Stimulated activated CD8-positive, alpha-beta memory T cell treated with anti-CD3 and anti-CD28 coated beads, Interleukin-4, amount 100 ng/mL, for 48 hours (primary cell): ENCODE measurements around the gene BAG3.
"Not testable (repeated sequence)": the region's sequence is repeated elsewhere in the genome, so short reads cannot be mapped to it uniquely, and the experiment has no call there.

ENCODE experiments used
- DNase-seq: peaks from one replicate; pipeline ENCODE4 v3.0.0-alpha.2; 2020

BAG3 gene

DNA sequence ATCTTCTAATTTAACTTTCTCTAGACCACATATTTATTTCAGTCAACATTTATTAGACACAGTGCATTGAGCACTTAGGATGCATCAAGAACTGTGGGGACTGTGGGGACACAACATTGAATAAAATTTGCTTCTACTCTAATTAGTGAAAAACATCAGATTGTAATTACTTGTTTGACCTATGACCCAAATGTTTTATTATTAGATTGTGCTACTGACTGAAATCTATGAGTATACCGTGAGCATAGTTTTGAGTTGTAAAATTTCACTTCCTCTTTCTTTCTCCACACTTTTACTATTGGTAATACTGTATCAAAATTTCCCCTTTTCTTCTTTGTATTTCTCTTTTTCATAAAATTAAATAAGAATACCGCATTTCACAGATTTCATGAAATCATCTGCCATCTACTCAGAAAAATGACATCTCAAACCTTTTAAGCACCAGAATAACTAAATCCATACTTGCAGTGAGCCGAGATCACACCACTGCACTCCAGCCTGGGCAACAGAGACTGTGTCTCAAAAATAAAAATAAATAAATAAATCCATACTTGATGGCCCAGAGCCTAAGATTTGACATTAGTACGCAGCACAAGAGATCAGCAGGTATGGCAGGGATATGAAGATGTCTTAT is 49.3 kb downstream of the BAG3 start:
- DNase-seq = no peak

DNA sequence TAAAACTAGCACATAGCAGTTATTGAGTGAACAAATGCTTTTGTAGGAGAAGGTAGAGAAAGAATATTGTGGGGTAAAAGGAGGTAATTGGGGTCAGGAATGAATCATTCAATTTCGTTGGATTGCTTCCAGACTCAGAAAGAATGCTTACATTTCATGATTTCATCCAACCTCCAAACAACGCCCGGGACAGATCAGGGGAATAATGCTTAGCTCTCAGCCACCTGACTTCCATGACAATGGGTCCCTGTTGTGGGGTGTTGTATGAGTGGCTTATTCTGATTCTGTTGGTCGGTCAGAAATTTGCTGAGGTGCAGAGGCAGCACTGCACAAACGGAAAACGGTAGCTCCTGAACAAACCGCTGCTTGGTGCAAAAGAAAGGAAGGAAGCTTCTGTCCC is 50.7 kb downstream of the BAG3 start:
- DNase-seq = no peak

DNA sequence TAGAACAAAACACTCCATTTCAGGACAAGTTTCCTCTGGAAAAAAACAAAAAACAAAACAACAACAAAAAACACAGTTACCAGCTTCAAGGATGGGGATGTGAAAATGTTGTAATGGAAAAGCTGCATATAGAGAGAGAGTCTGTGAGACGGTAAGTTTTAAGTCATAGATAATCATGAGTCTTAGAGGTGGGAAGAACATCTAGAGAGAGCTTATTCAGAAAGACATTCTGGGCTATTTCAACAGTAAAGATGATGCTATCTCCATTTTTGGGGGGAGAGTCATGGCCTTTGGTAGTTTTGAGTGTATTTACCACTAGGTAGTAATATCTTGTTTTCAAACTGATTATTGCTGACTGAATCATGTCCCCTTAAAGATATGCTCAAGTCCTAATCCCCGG is 51.4 kb downstream of the BAG3 start:
- DNase-seq = no peak

DNA sequence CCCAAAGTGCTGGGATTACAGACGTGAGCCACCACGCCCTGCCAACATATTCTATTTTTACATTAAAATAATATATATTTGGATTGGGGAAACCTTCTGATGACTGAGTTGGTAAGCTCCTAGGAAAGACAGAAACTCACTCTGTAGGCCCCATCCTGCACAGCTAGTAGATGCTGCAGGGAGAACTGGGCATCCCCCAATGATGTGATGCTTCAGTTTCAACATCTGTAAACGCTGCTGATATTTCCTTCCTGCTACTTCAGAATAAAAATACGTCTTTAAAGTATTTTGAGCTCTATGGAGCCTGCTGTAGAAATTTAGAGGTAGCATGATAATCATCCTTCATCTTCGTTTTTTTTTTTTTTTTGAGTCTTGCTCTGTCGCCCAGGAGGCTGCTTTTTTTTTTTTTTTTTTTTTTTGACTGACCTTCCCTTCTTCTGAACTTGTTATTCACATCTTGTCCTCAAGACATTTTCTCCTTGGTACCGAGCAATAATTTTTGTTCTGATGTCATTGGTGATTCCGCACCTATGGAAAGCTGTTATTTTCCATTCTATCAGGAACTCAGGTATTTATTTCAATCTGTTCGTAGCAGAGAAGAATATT is 52.8 kb downstream of the BAG3 start:
- DNase-seq = no peak

DNA sequence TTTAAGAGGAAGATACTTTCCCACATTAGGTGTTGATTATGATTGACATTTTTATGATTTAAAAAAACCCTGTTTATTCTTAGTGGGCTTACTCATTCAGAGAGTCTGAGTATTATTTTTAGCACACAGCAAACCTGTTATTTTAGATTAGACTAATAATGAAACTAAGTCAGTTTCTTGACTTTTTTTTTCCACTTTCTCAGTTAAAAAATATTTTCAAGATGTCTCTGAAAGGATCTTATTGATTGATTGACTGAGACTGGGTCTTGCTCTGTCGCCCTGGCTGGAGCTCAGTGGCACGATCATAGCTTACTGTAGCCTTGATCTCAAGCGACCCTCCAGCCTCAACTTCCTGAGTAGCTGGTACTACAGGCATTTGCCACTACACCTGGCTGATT is 54.3 kb downstream of the BAG3 start:
- peak; percentile 36 for DNase-seq

DNA sequence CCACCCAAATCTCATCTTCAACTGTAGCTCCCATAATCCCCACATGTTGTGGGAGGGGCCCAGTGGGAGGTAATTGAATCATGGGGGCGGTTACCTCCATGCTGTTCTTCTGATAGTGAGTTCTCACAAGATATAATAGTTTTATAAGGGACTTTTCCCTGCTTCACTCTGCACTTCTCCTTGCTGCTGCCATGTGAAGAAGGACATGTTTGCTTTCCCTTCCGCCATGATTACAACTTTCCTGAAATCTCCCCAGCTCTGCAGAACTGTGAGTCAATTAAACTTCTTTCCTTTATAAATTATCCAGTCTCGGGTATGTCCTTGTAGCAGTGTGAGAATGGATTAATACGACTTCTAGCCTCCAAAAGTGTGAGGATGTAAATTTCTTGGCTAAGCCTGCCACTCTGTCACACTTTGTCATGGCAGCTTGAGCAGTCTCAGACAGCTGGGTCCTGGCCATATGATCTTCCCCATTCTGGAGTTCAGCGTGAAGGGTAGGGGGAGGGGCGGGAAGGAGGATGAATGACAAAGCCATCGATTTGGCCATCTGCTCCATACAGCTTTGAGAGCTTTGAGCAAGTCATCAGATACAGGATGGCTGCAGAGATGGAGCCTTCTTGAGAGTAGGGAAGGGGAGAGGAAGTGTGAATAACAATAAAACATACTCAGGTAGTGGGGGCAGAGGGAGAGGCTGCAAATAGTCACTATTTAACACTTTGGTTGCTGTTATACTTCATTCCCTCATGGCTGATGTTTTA is 55.5 kb downstream of the BAG3 start:
- DNase-seq = no peak

DNA sequence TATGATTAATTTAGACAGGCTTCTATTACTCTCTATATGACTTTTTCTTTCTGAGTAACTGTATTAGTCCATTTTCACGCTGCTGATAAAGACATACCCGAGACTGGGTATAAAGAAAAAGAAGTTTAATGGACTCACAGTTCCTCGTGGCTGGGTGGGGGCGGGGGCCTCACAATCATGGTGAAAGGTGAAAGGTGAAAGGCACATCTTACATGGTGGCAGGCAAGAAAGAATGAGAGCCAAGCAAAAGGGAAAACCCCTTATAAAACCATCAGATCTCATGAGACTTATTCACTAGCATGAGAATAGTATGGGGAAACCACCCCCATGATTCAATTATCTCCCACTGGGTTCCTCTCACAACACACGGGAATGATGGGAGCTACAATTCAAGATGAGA is 56.2 kb downstream of the BAG3 start:
- peak; percentile 49 for DNase-seq

DNA sequence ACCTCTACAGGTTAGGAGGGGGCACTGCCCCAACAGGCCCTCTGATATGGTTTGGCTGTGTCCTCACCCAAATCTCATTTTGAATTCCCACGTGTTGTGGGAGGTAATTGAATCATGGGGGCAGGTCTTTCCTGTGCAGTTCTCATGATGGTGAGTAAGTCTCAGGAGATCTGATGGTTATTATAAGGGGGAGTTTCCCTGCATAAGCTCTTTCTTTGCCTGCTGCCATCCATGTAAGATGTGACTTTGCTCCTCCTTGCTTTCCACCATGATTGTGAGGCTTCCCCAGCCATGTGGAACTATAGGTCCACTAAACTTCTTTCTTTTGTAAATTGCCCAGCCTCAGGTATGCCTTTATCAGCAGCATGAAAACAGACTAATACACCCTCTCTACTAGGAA is 59.8 kb downstream of the BAG3 start:
- DNase-seq = not testable (repeated sequence)

DNA sequence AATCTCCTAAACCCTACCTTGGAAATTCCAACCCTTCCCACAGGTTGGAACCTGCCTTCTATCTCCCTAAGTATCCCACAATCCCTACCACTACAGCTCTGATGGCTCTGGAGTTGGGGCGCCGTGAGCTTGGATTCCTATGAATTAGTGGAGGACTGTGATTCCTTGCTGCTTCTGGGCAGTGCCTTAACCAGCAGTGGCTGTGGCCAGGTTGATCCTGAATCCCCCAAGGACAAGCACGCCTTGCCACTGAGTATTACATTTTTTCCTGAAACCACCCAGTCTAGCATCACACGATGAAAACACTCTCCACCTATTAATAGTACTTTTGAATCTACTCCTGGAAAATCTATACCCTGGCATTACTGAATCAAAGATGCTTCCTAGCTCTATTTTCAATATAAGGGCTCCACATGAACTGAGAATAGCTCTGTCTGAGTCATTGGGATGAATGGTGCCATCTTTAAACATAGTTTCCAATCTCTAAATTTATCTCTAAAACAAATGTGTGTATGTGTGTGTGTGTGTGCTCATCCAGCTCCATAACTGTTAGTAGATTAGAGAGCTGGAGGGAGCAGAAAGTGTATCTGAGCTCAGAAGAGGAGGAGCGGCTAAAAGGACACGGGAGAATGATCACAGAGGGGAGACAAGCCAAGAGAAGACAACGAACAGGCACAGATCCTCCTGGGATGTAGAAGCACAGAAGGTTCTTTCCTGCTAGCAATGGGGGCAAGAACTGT is 62.7 kb downstream of the BAG3 start:
- DNase-seq = no peak

DNA sequence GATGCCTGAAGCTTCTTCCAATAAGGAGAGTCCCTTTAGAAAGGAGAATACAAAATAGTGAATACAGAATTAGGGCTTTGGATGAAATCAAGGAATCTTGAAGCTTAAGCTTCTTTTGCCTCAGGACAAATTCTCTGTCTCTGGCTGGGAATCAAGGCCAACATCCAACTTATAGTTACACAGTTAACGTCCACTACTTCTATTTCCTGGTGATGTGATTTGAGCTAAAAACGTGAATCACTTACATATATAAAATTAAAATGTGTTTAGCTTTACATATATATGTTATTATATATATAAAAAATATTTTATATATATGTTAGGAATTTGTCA is 63.3 kb downstream of the BAG3 start:
- no peak for DNase-seq

DNA sequence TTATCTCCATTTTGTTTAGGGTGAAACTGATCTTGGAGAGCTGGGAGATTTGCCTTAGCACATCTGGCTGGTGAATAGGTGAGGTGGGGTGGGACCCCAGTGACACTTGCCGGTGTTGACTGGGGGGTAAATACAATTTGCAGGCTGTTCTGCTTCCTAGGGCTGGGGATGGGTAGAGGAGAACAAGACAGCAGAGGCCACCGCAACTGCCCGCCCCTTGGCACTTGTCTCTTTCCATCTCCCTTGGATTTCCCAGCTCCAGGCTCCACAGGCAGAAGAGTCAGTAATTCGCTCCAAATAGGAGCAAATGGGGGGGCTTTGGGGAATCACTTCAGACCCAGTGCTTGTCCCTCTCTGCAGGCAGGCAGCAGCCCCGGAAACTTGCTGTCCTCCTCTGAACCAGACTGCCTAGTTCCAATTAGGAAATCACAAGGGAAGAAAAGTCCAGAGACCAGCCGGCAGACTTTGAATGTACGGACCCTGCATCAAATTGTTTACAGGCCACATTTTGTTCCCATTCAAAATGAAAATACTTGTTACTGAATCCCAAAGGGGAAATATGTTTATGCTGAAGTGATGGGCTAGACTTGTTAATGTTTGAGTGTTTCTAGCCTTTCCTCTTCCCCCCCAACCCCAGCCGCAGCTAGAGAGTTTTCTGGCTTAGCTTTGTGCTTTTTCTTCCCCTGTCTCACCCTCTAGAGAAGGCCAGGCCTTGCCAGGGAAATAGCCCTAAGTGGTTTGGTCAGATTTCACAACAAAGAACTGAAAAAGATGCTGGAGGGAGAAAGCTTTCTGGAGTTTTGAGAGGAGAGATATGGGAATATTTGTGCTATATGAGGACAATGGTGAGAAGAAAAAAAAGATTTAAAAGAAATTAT is 64.7 kb downstream of the BAG3 start:
- DNase-seq = no peak

DNA sequence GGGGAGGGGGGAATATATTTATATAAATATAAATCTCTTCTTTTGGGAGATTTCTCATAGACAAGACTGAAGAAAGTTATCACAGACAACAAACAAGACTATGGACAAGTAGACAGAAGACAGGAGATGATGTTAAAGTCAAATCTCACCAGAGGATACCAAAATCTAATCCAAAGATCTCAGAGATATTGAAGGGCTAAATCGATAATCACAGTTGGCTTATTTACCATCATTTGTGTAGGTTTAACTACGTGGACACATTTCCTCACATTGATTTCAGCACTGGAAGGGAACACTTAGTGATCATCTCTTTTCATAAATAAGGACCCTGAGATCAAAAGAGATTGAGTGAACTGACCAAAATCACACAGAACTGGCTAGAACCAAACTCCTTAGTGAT is 72.0 kb downstream of the BAG3 start:
- DNase-seq = no peak

DNA sequence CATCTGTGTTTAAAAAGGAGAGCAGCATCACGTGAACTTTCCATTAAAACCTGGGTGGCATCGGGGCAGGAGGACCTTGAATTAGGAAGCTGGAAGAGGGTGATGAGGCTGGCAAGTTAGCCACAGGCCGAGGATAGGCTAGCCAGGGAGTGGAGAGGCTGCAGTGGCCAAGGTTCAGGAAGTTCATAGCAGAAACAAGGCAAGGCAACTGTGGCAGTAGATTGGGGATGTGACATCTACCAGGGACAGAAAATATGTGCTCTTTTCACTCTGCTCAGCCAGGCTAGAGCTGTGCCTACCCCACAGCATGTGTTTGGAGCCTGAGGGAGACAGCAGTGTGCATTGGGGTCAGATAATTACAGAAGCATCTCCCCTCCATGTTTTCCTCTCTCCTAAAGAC is 72.4 kb downstream of the BAG3 start:
- no peak for DNase-seq

DNA sequence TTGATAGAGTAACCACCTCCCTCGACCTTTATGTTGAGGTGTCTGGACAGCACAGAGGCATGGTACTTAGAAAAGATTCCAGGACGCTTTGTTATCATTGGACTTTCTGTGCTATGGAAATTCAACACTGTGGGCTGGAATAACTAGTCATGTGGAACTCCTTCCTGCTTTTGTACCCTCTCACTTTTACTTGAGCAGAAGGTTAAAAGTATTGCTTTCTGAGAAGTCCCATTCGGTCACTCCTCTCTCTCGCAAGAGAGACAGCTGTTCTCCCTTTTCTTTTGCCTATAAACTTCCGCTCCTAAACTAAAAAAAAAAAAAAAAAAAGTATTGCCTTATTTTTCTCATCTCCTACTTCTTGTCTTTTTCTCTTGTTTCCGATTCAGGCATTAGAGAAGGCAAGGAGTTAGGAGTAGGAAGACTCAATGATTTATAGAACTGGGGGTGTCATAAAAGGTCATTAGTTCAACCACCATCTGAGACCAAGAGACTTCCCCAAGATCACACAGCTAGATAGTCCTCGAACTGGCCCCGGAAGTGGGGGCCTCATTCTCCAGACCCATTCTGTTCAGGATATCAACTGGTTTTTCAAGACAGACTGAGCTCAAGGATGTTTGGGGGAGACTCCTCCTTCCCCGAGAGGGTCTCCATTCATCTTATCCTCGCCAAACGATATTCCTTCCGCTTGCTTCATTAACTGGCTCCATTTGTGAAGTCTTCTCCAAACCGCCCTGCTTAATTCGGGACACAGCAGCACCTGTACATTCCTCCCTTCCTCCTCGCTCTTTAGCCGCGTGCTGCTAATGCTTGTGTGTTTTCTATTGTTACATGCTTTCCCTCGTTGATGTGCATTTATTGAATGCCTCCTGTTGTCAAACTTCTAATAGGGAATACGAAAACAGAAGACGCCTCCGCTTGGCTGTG is 73.7 kb downstream of the BAG3 start:
- no peak for DNase-seq

DNA sequence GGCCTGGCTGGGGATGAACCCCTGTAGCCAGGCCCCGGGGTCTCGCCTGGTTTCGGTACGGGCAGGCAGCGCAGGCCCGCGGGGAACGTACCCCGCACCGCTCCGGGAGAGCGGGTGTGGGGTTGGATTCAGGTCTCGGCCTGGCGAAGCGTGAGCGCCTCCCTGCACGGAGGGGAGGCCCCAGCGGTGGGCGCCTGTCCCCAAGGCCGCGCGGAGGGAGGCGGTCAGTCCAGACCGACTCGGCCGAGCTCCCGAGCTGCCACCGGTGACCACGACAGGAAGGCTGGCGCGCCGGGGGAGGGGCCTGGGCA is 74.3 kb downstream of the BAG3 start:
- DNase-seq = no peak

DNA sequence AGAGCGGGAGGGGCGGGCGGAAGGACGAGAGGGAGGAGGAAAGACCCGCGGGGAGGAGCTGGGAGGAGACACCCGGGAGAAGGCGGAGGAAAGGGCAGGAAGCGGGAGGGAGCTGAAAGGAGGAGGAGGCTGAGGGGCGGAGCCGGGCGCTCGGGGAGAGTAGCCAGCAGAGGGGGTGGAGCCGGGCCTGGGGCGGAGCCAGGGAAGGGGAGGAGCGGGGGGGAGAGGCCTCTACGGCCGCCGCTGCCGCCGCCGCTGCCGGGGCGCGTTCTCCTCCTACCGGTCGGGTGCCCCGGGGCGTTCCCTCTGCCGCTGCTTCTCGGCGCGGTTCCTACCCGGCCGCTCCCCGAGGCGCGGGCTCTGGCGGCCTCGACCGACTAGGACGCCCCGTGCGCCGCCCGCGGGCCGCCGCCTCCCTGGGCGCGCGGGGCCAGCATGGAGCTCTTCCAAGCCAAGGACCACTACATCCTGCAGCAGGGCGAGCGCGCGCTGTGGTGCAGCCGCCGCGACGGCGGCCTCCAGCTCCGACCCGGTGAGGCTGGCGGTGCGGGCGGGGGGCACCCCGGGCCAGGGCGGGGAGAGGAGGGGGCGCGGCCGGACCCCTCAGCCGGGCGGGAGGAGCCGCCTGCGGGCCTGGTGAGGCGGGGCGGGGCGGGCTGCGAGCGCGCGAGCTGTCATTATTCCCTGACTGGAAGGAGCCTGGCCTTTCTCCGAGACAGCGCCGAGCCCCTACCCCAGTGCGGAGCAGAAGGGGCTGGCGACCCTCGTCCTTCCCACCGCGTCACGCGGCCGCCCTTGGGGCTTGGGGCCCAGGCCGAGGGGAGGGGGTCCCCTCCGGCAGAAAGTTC is 74.9 kb downstream of the BAG3 start, which contains the start of gene INPP5F:
Gene INPP5F (plus strand): TSS at position 223 of the 848 bp plus-strand sequence. CDS start 213 bp downstream, at position 436.
- DNase-seq = peak; percentile 100

DNA sequence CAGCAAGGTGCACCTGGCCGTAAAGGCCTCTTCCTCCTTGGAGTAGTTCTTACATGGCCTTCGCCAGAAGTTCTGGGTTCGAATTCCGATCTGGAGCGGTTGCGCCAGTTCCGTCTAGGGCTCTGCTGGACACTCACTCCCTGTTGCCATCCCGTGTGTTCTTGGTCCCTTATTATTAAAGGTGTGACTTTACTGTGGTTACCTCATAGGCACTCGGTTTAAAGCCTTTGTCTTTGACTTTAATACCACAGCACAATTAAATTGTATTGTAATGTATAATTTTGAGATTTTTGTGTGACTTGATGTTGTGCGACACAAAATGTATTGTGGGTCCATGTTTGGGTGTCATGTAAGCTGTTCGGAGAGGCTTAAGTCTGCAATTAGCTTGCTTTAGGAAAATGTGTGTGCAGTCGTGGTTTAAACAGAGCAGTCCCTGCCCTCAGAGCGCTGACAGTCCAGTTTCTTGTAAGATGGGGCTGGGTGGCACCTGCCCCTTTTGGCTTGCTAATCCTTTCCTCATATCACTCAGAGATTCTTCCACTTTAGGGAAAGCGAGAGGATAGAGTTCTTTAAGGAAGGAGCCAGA is 75.6 kb downstream of the BAG3 start:
- DNase-seq = no peak
